DMS 273 treated with DMSO at 0.1 percent for 48 hours (cell line): ENCODE measurements around the gene ZBTB46.
"Not testable (repeated sequence)": the region's sequence is repeated elsewhere in the genome, so short reads cannot be mapped to it uniquely, and the experiment has no call there.

Experiments used
- DNase-seq: peaks from one replicate; lab custom pipeline; 2025; lab: John Stamatoyannopoulos, UW

ZBTB46 gene

GRCh38 chr20:63734946-63735858 is 95.9 kb downstream of the ZBTB46 start:
- no peak for DNase-seq

- DNase-seq: no peak
These were observed 96.7 kb downstream of the ZBTB46 start for GRCh38 chr20:63734111-63734945.

GRCh38 chr20:63733579-63734081 is 97.4 kb downstream of the ZBTB46 start:
- DNase-seq: no peak

- DNase-seq: no peak
These were observed 97.9 kb downstream of the ZBTB46 start for GRCh38 chr20:63733117-63733516.

- DNase-seq: no peak
These were observed 98.7 kb downstream of the ZBTB46 start for GRCh38 chr20:63732118-63733095.

GRCh38 chr20:63731410-63731809 is 99.7 kb downstream of the ZBTB46 start:
- no peak for DNase-seq

- DNase-seq: not testable (repeated sequence)
These were observed 100.8 kb downstream of the ZBTB46 start for GRCh38 chr20:63730189-63730733.

- DNase-seq: not testable (repeated sequence)
These were observed 108.0 kb downstream of the ZBTB46 start for GRCh38 chr20:63722967-63723622.

- DNase-seq: no peak
These were observed 112.1 kb downstream of the ZBTB46 start for GRCh38 chr20:63718996-63719395.

GRCh38 chr20:63714858-63715257 is 116.2 kb downstream of the ZBTB46 start:
- no peak for DNase-seq

- DNase-seq: no peak
These were observed 118.9 kb downstream of the ZBTB46 start for GRCh38 chr20:63712191-63712590.

- DNase-seq: no peak
These were observed 119.9 kb downstream of the ZBTB46 start for GRCh38 chr20:63711085-63711645.

GRCh38 chr20:63709149-63709527 is 121.9 kb downstream of the ZBTB46 start:
- no peak for DNase-seq

GRCh38 chr20:63708301-63709148 is 122.5 kb downstream of the ZBTB46 start:
- no peak for DNase-seq

GRCh38 chr20:63707558-63708300 is 123.3 kb downstream of the ZBTB46 start, which contains the start of the genes ARFRP1 and ZGPAT:
Gene ARFRP1, minus strand, starts transcription at chr20:63707976. Its CDS starts 885 bp downstream, at chr20:63707091.
Gene ZGPAT, plus strand, starts transcription at chr20:63708039. Its CDS starts 542 bp downstream, at chr20:63708581.
- peak; percentile 58 for DNase-seq

- DNase-seq: peak; percentile 8
These were observed 124.1 kb downstream of the ZBTB46 start for GRCh38 chr20:63706852-63707557.

- no peak for DNase-seq
These were observed 124.9 kb downstream of the ZBTB46 start for GRCh38 chr20:63706027-63706695.
